Measurements from ENCODE around the gene ZMIZ1.

DNA sequence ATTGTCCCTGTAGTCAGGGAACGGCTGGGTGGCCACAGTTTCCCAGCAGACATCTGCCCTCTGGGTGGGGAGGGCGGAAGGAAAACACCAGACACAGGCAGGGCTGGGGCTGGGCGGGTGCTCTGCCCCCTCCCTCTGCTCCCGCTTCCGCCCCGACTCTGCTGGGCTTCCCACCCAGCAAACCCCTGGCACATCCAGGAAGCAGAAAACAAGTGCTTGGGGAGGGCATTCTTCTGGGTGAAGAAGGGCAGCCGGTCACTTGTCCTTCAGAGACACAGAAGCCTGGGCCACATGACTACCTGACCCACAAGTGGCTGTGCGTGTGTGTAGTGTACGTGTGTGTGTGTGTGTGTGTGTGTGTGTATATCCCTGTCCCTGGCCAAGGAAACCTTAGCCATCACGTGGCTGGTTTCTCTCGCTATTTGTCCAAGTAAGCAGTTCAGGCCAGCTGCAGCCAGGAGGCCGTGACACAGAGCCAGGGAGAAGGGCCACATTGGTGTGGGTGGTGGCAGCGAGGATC is 77.9 kb downstream of the ZMIZ1 start:
- TF ChIP-seq TCF7L2 (IDR thresholded peaks at IDR 0.05; ENCODE audit: borderline replicate concordance, extremely low read depth, insufficient read depth, insufficient read length) (no peak), SP1 (IDR thresholded peaks at IDR 0.05; ENCODE audit: low read depth) (no peak), ZNF274 (IDR thresholded peaks at IDR 0.05; ENCODE audit: low read depth, low read length) (no peak), SRF (IDR thresholded peaks at IDR 0.05; ENCODE audit: low read depth) (no peak), CEBPB (IDR thresholded peaks at IDR 0.05; ENCODE audit: low read depth) (no peak), ELF1 (IDR thresholded peaks at IDR 0.05; ENCODE audit: borderline replicate concordance, low read depth) (no peak), EZH2 (IDR thresholded peaks at IDR 0.05) (no peak), ZFX (IDR thresholded peaks at IDR 0.05) (no peak)
- TF ChIP-seq, protein P1, sequence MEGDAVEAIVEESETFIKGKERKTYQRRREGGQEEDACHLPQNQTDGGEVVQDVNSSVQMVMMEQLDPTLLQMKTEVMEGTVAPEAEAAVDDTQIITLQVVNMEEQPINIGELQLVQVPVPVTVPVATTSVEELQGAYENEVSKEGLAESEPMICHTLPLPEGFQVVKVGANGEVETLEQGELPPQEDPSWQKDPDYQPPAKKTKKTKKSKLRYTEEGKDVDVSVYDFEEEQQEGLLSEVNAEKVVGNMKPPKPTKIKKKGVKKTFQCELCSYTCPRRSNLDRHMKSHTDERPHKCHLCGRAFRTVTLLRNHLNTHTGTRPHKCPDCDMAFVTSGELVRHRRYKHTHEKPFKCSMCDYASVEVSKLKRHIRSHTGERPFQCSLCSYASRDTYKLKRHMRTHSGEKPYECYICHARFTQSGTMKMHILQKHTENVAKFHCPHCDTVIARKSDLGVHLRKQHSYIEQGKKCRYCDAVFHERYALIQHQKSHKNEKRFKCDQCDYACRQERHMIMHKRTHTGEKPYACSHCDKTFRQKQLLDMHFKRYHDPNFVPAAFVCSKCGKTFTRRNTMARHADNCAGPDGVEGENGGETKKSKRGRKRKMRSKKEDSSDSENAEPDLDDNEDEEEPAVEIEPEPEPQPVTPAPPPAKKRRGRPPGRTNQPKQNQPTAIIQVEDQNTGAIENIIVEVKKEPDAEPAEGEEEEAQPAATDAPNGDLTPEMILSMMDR (IDR thresholded peaks at IDR 0.05 in 2 of 3, conservative IDR thresholded peaks at IDR 0.05 in 1 of 3; ENCODE audit: borderline replicate concordance in 1 of 3, insufficient read depth in 1 of 3, low read depth in 2 of 3, low read length in 2 of 3), result no peak
